Measurements from ENCODE around the gene AFF1.

Gene AFF1

GRCh38 chr4:87150498-87151261 lies 215.9 kb downstream of the AFF1 start:
- peak in 1 of 2 donors; percentile 46 for DNase-seq (ENCODE audit: low read depth in 2 of 2)

GRCh38 chr4:87151730-87152129 lies 216.9 kb downstream of the AFF1 start:
- DNase-seq (ENCODE audit: low read depth in 2 of 2), result no peak

DNA sequence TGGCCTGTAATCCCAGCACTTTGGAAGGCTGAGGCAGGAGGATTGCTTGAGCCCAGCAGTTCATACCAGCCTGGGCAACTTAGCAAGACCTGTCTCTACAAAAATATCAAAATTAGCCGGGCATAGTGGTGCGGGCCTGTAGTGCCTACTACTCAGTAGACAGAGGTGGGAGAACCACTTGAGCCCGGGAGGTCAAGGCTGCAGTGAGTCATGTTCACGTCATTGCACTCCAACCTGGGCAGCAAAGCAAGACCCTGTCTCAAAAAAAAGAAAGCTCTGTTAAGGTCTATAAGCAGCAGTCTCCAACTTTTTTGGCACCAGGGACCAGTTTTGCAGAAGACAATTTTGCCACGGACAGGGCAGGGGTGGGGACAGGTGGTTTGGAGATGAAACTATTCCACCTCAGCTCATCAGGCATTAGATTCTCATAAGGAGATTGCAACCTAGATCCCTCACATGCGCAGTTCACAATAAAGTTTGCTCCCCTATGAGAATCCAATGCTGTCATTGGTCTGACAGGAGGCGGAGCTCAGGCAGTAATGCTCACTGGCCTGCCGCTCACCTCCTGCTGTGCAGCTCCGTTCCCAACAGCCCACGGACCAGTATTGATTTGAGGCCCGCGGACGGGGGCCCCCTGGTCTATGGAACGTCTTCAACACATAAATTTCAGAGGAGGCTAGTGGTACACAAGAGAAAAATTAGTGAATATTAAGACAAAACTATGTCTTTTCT lies 217.7 kb downstream of the AFF1 start:
- DNase-seq (ENCODE audit: low read depth in 2 of 2), result no peak

DNA sequence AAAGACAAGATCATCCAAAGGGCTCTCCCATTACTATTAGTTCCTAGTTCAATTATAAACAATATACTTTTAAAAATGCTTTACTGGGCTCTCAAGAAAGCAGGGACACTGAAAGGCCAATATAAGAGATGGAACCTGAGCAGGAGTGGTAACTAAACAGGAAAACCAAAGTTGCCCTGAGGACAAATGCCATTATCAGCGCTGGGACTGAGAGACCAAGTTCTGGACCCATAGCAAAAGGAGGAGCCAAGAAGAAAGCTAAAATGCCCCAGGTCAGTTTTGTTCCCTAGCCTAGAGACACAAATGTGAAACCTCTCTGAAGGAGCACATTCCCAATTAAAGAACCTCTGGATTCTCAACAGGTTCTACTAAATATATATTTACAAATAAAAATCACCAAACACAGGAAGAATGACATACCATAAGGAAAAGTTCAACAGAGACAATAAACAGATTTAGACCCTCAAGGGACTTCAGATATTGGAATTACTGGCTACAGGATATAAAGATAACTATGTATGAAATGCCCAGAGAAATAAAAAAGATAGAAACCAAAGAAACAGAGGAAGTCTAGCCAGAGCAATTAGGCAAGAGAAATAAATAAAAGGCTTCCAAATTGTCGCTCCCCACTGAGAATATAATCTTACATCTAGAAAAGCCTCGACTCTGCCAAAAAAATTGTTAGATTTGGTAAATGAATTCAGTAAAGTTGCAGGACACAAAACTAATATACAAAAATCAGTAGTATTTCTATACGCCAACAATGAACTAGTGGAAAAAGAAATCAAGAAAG lies 218.5 kb downstream of the AFF1 start:
- DNase-seq (ENCODE audit: low read depth in 2 of 2), result no peak

GRCh38 chr4:87165892-87166291 lies 231.1 kb downstream of the AFF1 start:
- DNase-seq (ENCODE audit: low read depth in 2 of 2), result no peak

- DNase-seq (ENCODE audit: low read depth in 2 of 2), result no peak
These were observed 231.6 kb downstream of the AFF1 start for GRCh38 chr4:87166296-87166854.

DNA sequence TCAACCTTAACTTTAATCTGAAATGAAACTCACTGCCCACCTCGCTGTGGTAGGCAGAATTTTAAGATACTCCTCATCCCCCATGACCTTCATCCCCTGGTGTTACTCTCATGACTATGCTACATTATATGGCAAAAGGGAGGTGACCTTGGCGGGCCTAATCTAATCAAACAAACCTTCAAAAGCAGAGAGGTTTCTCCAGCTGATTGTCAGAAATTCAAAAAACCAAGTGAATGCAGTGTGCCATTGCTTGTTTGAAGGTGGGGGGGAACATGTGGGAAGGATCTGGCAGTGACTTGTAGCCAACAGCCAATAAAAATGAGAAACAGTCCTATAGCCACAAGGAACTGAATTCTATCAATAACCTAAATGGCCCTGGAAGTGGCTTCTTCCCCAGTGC lies 237.1 kb downstream of the AFF1 start:
- no peak for DNase-seq (ENCODE audit: low read depth in 2 of 2)

DNA sequence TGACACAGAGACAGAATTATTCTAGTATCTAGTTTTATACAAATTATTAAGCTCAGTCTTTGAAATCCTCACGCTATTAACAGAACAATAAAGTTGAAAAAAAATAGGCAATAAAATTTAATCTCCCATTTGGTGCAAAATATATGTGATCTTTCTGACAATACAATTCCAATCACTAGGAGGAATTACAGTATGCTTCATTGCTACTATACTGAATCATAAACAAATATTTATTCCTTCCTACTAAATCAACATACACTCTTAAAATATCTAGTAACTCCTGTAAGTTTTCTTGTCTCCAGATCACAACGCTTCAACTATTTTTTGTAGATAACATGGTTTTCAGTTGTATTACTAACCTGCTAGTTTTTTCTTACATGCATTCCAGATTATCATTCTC lies 239.9 kb downstream of the AFF1 start:
- DNase-seq (ENCODE audit: low read depth in 2 of 2), result no peak

DNA sequence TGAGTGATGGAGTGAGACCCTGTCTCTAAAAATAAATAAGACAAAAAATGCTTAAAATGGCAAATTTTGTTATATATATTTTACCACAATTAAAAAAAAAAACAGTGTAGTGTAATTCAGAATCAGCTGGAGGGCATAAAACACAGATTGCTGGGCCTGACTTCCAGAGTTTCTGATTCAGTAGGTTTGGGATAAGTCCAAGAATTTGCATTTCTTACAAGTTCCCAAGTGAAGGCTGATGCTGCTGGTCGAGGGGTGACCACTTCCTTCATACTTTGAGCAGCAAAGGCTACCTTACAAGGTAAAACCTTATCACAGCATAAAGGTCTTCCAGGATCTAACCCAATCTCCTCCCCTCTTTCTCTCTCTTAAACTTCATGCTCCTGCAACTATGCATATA lies 244.9 kb downstream of the AFF1 start:
- no peak for DNase-seq (ENCODE audit: low read depth in 2 of 2)

DNA sequence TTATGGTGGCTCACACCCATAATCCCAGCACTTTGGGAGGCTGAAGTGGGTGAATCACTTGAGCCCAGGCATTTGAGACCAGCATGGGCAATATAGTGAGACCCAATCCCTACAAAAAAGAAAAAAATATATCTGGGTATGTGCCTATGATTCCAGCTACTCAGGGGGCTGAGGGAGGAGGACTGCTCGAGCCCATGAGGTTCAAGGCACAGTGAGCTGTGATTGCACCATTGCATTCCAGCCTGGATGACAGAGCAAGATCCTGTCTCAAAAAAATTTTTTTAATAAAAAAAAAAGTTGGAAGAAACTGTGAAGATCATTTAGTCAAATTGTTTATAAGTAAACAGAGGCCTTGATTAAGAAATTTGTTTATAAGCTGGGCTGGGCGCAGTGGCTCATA lies 246.0 kb downstream of the AFF1 start:
- DNase-seq (ENCODE audit: low read depth in 2 of 2), result no peak

DNA sequence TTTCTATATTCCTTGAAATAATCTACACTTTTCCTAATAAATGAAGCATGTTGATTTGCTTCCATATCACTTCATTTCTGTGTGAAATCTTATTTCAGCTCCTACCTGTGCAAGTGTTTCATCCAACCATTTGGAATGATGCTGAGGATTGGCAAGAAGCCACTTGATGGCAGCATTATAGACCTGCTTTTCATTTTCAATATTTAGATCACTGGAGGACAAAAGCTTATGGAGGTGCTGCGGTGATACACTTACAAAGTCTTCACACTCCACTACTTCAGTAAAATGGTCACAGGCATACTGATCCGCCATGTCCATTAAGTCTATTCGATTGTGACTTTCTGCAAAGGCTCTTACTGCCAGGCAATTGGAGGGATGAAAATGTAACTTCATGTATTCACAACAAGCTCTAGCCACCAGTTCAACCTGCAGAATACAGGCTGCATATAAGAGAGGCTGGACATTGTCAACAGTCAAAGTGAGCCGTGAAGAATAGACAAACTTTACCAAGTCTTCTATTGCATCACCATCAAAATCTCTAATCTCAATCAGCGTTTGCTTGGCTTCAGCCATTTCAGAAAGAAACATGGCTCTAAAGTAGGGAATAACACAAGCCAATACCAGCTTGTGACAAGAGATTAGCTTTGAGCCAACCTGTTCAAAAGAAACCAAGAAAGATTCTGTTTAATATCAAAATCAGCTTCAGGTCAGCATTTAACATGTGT lies 250.5 kb downstream of the AFF1 start:
- no peak for DNase-seq (ENCODE audit: low read depth in 2 of 2)

- no peak for DNase-seq (ENCODE audit: low read depth in 2 of 2)
These were observed 253.2 kb downstream of the AFF1 start for GRCh38 chr4:87188048-87188447.

- no peak for DNase-seq (ENCODE audit: low read depth in 2 of 2)
These were observed 254.1 kb downstream of the AFF1 start for GRCh38 chr4:87188932-87189331.

Data from stimulated activated CD4-positive, alpha-beta T cell treated with anti-CD3 and anti-CD28 coated beads, Interleukin-15, amount 100 ng/mL, for 48 hours (primary cell).